GM18507 (cell line): ENCODE measurements around the gene TRAM2.

Experiments
- DNase-seq: peaks from one replicate; pipeline ENCODE4 v3.0.0; 2011; ENCODE audit warnings: low read depth; ENCODE audit not compliant: insufficient read length; ENCODE audit errors: extremely low spot score
- FAIRE-seq: peaks from 2 replicates; lab custom pipeline; 2011; peaks lifted over from hg19 to GRCh38; lab: Jason Lieb, UNC

Gene TRAM2

DNA sequence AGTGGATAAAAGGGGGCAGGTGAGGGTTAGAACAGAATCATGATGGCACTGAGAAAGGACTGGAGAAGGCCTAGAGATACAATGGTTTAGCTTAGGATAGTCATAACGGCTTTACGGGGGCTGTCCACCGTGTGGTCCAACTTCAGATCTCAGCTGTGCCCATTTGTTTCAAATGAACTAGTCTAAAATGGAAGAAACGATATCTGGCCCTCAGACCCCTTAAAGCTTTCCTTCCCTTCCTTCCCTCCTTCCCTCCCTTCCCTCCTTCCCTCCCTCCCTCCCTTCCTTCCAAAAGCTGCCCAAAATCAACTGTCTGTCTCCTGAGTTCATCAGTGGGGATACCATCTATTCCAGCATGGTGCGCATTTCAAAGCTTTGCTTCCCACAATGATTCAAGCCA, 27.9 kb downstream of the TRAM2 start:
- DNase-seq (no peak), FAIRE-seq (no peak)

GRCh38 chr6:52548353-52548713, 28.5 kb downstream of the TRAM2 start:
- DNase-seq (no peak), FAIRE-seq (no peak)

DNA sequence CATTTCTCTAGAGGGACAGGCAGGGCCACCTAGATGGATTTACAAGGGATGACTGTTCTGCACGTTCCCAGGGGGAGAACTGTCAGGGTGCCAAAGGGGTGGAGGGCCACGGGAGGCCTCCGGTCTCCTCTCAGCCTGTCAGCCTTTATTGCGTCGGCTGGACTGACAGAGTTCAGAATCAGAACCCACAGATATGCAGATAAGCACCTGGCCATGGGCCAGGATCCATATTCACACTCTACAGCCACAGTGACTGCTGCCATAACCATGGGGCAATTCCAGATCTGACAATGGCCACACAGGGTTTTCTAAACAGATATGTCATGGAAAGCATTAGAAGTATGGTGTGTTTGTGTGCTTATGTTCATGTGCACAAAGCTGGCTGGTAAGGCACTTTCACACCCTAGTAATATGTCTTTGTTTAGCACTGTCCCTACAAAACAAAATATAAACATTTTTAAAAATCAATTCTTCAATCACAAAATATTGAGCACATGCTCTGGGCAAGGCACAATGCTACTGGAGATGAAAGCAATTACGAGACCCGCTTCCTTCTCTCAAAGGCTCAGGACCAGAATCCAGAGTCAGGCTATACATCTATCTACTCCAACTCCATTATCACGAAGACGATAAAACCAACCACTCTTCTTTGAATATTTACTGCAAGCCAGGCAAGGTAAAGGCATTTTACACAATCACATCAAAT, 29.1 kb downstream of the TRAM2 start:
- FAIRE-seq (no peak), DNase-seq (no peak)

GRCh38 chr6:52546678-52547077, 30.2 kb downstream of the TRAM2 start:
- DNase-seq = no peak
- peak; percentile 76 for FAIRE-seq

- DNase-seq (no peak), FAIRE-seq (peak; percentile 69)
Observed at GRCh38 chr6:52546192-52546591, 30.7 kb downstream of the TRAM2 start.

GRCh38 chr6:52545406-52546119, 31.3 kb downstream of the TRAM2 start:
- FAIRE-seq = no peak
- DNase-seq = no peak

DNA sequence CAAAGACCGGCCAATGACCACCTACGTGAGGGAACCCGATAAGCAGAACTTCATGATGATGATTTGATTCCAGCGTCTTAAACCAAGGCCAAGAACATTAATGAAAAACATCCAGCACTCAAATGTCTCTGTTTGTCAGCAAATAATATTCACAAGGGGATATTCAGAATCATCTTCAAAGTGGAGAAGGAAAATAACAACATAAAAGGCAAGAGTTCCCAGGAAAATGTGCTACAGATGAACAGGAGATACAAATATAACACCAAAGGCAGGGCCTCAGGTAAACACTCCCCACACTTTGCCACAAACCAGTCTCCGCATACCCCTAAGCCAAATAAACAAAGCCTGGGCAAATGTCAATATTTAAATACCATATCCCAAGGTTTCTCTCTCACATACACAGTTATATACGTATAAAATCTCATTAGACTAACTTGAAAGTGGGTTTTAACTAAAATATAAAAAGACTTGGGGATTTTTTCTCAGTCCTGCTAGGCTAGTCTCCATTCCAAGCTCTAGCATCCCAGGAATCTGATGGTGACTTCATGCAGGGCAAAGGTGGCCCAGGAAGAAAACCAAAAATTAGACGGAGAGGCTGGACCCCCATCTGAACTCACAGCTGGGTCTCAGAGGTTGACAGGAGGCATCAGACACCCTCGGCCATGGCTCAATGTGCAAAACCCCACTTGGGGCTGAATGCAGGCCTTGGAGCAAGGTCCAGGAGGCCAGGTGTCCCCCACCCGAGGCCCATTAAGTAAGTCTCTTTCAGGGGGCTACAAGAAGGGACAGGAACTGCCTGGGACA, 32.1 kb downstream of the TRAM2 start:
- DNase-seq = no peak
- no peak for FAIRE-seq

DNA sequence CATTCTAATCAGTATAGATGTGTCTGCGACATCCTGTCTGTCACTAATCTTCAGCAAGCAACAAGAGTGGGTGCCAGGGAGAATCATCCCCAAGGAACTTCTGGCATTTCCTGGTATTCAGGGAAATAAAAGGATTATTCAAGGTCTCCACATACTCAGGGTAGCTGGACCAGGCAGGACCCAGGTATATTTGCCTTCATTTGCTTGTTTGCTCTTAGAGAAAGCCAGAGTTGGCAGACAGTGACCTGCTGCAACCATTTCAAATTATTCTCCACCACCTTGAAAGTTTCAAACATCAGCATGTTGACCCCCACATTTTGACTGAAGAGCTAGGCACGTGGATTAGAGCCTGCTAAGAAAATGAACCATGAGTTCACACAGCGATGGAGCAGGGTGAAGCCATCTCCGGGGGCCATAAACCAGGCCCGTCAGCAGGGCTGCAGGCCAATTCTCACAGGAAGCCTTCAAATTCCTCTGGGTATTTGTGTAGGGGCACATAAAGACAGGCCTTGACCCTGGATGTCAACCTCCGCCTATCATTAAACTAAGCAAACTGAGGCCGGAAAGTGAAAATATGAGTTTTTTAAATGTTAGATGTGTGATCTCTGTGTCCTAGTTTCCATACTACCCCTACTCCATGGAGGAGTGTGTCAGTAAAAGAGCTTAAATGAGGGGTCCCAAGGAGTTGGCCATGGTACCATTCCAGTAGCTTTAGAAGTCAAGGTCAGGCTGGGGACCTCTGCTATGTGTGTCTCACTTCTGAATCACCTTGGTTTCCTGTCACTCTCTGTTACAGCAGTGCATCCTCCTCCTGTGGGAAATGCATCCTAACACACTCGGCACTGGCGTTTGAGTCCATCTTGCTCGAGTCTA, 32.9 kb downstream of the TRAM2 start:
- FAIRE-seq (no peak), DNase-seq (no peak)

- FAIRE-seq (no peak), DNase-seq (no peak)
Observed at GRCh38 chr6:52543262-52543661, 33.6 kb downstream of the TRAM2 start.

- DNase-seq (no peak), FAIRE-seq (no peak)
Observed at GRCh38 chr6:52541135-52541534, 35.7 kb downstream of the TRAM2 start.

DNA sequence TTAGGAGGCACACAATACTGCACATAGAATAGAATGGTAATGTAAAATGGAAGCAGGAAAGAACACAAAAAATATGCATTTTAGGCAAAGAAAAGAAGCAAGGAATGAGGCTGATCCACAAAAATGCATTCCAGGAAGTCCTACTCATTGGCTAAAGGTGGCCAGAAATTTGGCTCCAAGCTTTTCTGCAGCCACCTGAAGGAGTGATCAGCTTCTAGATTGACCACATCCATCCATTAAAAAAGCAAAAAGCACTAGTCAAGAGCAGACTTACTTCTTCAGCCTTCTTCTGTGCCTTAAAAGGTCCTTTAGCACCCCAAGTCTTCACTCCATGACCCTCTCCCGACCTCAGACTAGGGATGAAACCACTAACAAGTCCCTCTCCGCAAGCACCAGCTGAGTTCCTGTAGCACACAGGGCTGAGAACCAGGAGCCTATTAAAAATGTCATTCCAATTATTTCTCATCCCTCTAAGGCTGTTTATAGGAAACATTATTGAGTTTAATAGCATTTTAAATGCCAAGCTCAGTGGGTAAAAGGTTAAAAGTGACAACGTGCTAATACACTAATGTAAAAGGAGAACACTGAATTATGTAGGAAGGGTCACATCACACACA, 36.5 kb downstream of the TRAM2 start:
- no peak for FAIRE-seq
- DNase-seq = no peak

GRCh38 chr6:52539607-52540006, 37.3 kb downstream of the TRAM2 start:
- no peak for FAIRE-seq

GRCh38 chr6:52538901-52539354, 37.9 kb downstream of the TRAM2 start:
- FAIRE-seq (no peak), DNase-seq (no peak)

More at GRCh38 chr6:52539607-52540006, 37.3 kb downstream of the TRAM2 start:
- DNase-seq = no peak

DNA sequence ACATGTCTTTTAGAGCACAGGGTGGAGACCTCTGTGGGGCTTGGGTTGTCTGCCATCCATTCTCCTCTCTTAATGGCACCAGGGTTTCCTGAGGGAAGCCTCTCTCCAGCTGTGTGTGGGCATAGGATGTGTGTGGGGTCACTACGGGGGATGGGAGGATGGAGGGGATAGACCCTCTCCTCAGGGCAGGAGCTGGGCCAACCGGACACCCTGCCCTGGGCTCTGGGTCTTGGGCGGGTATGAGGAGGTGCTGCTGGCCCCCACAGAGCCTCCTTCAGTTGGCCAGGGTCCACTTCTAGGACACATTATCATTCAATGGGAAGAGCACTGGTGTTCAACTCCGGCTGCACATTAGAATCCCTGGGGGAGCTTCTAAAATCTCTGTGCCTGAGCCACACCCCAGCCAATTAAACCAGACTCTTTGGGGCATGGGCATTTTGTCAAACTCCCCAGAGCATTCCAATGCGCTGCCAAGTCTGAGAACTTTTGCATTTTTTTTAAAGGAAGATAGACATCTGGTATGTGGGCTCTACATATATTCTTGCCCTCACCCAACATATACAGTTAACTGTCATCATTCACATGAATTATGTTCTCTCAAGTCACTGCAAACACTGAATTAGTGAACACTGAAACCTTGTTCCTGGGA, 38.5 kb downstream of the TRAM2 start:
- DNase-seq (no peak), FAIRE-seq (no peak)

DNA sequence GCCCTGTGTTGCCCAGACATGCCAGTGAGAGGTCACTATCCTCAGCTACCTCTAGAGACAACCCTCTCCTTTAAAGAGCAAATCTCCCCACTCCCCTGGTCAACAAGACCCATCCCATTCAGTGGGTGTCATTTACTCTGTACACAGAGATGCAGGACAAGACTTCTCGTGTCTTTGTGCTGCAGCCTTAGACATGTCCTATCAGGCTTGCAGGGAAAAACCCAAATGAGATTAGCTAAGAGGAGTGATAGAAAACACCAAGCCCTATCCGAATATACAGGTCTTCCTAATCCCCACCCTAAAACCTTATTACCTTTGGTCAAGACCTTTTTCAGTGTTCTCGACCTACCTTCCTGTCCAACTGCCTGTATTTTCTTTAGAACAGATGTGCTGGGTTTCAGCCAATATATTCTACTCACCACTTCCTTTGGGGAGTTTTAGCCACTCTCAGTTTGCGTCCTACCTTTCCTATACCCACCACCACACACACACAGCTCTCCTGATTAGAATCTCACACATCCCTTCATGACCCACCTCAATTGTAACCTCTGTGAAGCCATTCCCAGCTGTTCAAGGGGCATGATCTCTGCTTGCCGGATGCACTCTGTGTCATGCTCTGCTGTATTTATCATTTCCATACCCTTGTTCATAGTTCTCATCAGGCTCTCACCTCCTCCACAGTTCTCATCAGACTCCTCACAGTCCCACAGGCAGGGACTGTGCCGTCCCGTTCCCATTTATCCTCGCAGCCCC, 39.7 kb downstream of the TRAM2 start:
- DNase-seq (no peak), FAIRE-seq (peak; percentile 91)

GRCh38 chr6:52536424-52536916, 40.4 kb downstream of the TRAM2 start:
- peak; percentile 18 for FAIRE-seq
- DNase-seq = no peak

DNA sequence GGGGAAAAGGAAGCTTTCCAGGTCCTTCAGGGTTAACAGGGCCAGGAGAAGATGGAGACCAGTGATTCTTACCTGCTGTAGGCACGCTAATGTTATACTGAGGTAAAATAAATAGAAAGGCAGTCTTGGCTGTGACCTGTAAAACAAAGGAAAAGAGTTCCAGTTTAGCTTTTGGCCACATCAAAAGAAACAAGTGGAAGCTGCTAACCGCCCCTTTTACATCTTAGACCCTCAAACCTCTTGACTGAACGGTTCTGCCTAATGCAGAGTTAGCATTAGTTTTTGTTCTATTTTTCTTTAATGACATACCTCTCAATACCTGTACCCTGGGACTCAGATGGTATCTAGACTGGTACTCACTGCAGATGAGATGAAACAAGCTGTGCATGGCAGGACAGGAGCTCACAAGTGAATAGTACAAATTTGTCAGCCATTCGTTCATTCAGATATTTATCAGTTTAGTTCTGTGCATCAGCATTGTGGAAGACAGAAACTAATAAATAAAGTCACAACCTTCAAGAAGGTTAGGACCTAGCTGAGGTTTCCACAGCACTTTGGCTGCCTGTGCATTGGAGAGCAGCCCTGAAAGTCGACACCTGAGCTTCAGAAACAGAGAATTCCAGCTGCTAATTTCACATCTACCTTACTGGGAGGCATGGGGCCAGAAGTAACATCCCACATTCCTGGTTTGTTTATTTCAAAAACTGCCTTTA, 41.0 kb downstream of the TRAM2 start:
- FAIRE-seq (no peak), DNase-seq (no peak)
